ENCODE results near the gene POLR3A.
"Not testable (repeated sequence)": the region's sequence is repeated elsewhere in the genome, so short reads cannot be mapped to it uniquely, and the experiment has no call there.

POLR3A gene

DNA sequence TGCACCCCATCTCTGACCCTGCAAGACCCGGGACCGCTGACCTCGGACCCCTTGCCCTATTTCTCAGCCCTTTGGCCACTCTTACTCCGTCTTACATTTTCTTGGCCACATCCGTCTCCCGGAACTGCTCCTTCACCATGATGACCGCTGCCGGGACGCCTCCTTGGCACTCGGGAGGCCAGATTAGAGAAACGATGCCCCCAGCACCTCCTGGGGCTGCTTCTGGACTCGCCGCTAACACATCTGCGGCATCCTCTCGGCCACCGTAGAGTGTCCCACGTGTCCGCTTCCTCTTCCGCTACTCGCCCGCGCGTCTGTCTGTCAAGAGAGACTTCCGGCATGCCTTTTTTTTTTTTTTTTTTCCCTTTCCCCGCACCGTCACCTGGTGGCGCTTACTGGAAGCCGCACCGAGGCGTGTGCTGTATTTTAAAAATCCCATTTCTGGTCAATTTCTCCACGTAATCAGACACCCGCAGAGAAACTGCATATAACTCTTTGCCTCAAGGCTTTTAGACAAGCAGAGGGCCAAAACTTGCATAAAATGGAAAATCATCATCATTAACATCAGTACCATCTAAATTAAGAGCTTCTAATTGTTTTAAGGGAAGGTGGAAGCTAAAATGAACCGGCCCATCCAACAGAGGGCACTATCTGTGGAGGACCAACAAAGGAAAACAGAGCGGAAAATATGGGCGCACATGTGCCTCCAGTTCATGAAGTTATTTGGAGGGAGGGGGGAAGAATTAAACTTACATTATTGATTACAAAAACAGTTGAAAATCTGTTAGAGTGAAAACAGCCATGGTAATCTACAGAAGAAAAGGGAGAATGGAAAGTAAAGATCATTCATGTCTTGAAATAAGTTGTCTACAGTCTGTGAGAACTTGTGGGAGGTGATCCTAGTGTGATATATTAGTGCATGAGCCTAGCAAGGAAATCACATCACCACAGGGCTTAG, at the start of gene POLR3A:
Gene POLR3A (minus strand): TSS at position 247 of the 958 bp plus-strand sequence. CDS start 108 bp downstream, at position 139.
- Mint-ChIP-seq H3K36me3 (peaks cover 52% of the 10 kb centered on the region), H3K9me3 (no peaks in the 10 kb centered on the region), H3K4me3 (peak within 1 kb of the TSS; percentile 96), H3K4me1 (peaks cover 37% of the 10 kb centered on the region), H3K27ac (peak within 1 kb of the TSS; percentile 97)
- ATAC-seq = peak; percentile 81
- DNase-seq (ENCODE audit: low spot score in 2 of 2) = peak; percentile 81 to 94

DNA sequence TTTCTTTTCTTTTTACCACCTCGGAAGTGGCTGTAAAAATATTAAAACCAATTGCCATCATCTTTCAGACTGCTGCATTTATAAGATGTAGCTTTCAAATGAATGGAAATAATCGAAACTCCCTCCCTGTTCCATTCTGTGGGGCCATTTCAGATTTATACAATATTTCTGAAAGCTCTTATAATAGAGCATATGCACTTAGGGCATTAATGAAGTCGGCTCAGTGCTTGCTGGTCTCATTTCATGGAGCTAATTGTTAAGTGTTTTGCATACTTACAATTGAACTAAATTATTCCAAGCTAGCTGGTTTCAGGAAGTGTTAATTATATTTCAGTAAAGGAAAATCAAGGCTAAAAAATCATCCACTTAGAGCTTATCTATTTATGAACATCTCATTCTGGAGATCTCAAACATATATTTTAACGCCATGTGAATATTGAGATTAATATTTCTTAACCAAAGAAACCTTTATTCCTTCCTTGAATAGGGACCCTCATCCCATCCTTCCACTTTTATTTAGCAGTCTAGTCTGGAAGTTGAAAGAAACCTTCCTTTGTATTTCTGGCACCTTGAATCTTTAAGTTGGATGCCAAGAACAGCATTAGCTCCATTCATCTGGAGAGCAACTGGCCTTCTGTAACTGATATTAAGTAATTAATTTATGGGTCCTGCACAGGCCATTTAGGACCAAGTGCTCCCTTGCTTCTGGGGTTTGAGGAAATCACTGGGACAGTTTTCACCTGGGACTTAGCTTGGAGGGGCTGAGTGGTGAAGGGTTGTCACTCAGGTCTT, 49.4 kb upstream of the POLR3A start:
- no peaks in the 10 kb centered on the region for H3K4me1 Mint-ChIP-seq
- DNase-seq (ENCODE audit: low spot score in 2 of 2) (no peak), ATAC-seq (no peak)
- H3K27ac Mint-ChIP-seq = no peak overlapping the region
- no peaks in the 10 kb centered on the region for H3K36me3 Mint-ChIP-seq
- no peak overlapping the region for H3K4me3 Mint-ChIP-seq
- H3K9me3 Mint-ChIP-seq = peaks cover 2% of the 10 kb centered on the region

DNA sequence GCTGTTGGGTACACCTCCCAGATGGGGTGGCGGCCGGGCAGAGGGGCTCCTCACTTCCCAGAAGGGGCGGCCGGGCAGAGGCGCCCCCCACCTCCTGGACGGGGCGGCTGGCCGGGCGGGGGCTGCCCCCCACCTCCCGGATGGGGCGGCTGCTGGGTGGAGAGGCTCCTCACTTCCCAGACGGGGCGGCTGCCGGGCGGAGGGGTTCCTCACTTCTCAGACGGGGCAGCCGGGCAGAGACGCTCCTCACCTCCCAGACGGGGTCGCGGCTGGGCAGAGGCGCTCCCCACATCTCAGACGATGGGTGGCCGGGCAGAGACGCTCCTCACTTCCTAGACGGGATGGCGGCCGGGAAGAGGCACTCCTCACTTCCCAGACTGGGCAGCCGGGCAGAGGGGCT, 46.5 kb upstream of the POLR3A start:
- H3K27ac Mint-ChIP-seq; H3K4me3 Mint-ChIP-seq; ATAC-seq; H3K9me3 Mint-ChIP-seq; H3K4me1 Mint-ChIP-seq; H3K36me3 Mint-ChIP-seq; DNase-seq (ENCODE audit: low spot score in 2 of 2): not testable (repeated sequence)

DNA sequence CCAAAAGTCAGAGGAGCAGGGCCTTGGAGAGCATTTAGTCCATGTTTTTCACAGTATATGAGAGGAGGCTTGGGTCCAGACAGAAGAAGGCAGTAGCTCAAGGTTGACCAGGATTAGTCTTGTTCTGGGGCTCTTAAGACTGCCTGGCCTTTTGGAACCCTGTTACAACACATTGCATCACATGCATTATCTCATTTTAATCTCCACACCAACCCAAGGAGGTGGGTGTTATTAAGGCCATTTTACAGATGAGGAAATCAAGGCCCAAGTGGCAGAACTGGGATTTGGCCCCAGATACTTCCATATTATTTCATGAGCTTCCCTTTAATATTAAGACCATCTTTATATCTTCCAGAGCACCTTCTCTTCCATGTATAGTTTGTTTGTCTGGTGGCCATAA, 43.2 kb upstream of the POLR3A start:
- Mint-ChIP-seq H3K27ac (no peak overlapping the region), H3K4me3 (no peak overlapping the region), H3K4me1 (no peaks in the 10 kb centered on the region), H3K36me3 (no peaks in the 10 kb centered on the region), H3K9me3 (peaks cover 2% of the 10 kb centered on the region)
- no peak for DNase-seq (ENCODE audit: low spot score in 2 of 2)
- no peak for ATAC-seq

DNA sequence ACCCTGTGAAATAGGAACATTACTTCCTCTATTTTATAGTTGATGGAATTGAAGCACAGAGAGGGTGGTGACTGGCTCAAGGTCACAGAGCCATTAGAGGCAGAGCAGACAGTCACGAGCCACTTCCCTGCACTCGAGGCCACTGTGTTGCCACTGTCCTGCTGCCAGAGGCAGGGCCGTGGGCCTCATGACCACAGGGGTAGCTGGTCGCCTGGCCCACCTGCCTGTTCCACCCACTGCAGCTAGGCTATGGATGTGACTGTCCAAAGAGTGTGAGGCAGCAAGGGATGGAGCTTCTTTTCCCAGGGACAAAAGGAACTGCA, 42.5 kb upstream of the POLR3A start:
- no peak overlapping the region for H3K27ac Mint-ChIP-seq
- H3K4me1 Mint-ChIP-seq = no peaks in the 10 kb centered on the region
- ATAC-seq = no peak
- no peak for DNase-seq (ENCODE audit: low spot score in 2 of 2)
- no peak overlapping the region for H3K4me3 Mint-ChIP-seq
- H3K9me3 Mint-ChIP-seq = peaks cover 2% of the 10 kb centered on the region
- no peaks in the 10 kb centered on the region for H3K36me3 Mint-ChIP-seq

DNA sequence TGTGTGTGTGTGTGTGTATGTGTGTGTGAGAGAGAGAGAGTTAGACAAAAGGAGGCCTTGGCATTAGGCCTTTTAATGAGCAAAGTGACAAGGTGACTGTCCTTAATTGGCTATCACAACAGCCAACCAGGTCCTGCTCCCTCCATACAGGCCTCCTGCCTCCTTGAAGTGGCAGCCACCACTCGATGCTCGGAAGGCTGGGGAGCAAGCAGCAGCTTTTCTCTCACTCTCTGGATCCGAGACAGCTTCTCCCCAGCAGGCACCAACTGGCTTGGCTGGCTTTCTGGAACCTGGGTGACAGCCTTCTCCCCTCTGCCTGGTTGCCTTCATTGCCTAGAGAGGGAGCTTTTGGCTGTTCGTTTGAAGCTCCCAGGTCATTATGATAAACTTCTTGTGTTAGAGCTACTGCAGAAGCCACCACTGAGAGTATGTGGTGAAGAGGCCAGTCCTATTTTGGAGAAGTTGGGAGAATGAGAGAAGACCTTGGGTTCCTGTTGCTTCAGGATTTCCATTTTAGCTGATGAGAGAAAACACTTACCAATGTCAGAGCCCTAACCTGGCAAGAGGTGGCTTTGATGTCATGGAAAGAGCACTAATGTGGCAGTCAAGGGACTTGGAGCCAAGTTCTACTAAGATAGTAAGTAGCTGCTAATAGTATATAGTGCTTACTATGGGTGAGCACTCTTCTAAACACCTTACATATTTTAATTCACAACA, 42.0 kb upstream of the POLR3A start:
- DNase-seq (ENCODE audit: low spot score in 2 of 2) (no peak), ATAC-seq (no peak)
- no peaks in the 10 kb centered on the region for H3K4me1 Mint-ChIP-seq
- no peaks in the 10 kb centered on the region for H3K36me3 Mint-ChIP-seq
- H3K4me3 Mint-ChIP-seq = no peak overlapping the region
- H3K27ac Mint-ChIP-seq = no peak overlapping the region
- H3K9me3 Mint-ChIP-seq = peaks cover 2% of the 10 kb centered on the region

DNA sequence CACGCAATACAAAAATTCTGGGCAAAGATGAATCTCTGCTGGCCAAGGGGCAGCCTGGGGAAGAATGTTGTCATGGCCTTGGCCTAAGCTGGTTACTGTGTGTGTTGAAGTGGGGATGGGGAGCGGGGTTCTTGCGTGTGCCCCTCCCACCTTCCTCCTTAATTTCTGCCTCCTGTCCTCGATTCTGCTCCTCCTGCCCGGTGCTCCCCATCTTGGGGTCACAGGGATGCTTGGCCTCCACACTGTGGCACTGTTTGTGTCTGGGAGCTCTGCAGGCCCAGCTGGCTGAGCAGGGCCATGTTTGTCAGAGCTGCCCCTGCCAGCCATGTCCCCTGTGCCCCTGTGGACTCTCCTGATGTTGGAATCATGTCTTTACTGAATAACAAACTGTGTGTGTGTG, 41.4 kb upstream of the POLR3A start:
- Mint-ChIP-seq H3K4me1 (peaks cover under 1% of the 10 kb centered on the region), H3K4me3 (no peak overlapping the region)
- ATAC-seq = no peak

DNA sequence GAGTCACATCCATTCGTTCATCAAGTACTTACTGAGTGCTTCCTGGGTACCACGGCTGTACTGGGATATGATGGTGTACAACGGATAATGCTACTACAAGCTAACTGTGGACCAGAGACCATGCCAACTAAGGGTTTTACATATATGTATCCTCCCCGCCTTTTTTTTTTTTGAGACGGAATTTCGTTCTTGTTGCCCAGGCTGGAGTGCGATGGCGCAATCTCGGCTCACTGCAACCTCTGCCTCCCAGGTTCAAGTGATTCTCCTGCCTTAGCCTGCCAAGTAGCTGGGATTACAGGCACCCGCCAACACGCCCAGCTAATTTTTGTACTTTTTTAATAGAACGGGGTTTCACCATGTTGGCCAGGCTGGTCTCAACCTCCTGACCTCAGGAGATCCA, 40.7 kb upstream of the POLR3A start:
- not testable (repeated sequence) for H3K4me3 Mint-ChIP-seq; H3K36me3 Mint-ChIP-seq; ATAC-seq; H3K4me1 Mint-ChIP-seq; DNase-seq (ENCODE audit: low spot score in 2 of 2); H3K27ac Mint-ChIP-seq; H3K9me3 Mint-ChIP-seq

More for the DNA sequence above, 41.4 kb upstream of the POLR3A start:
- DNase-seq (ENCODE audit: low spot score in 2 of 2) = no peak
- Mint-ChIP-seq H3K27ac (no peak overlapping the region), H3K36me3 (no peaks in the 10 kb centered on the region), H3K9me3 (peaks cover 2% of the 10 kb centered on the region)

DNA sequence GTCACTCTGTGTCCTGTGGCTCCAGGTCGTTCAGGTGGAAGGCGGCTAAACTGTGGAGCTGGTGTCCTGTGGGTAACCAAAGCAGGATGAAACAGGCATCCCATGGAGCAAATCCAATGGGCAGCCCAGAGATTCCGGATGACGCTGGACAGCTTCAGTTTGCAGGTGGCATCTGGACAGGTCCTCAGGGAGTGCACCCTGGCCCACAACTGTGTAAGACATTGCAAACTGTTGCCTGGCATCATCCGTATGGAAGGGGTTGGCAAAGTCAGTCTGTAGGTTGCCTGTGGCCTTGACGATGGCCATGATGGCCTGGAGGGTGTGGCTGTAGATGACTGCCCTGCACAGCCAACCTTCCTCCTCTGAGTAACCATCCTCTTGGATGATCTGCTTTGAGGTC, 39.8 kb upstream of the POLR3A start:
- Mint-ChIP-seq H3K4me1 (peaks cover 4% of the 10 kb centered on the region), H3K9me3 (peaks cover under 1% of the 10 kb centered on the region), H3K36me3 (no peaks in the 10 kb centered on the region), H3K4me3 (no peak overlapping the region), H3K27ac (no peak overlapping the region)
- DNase-seq (ENCODE audit: low spot score in 2 of 2) (no peak), ATAC-seq (no peak)

DNA sequence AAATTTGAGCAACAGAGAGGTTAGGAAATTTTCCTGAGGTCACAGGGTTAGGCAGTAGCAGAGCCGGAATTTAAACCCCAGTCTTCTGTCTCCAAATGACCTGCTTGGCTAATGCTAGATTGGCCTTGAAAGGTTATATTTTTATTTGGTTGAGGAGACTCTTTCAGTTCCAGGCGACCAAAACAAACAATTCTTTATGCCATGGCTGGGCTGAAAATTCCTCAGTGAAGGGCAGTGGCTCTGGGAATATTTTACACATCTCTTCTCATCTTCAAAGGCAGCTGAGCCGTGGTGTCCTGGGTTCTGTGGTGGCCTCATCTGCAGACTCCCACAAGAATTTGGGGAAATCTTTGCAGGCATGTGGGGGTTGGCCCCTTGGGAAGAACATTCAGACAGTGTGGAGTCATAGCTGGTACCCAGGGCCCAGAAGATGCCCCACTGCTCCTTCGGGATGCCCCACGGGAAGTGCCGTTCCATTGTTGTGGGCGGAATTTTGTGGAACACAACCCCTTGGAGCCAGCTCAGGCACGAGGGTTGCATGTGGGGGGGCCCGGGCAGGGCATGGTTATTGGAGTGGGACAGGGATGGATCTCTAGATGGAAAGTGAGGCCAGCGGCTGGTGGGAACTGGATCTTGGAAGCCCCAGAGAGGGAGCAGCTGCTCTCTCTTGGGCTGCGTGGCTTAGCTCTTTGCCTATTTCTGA, 37.6 kb upstream of the POLR3A start:
- DNase-seq (ENCODE audit: low spot score in 2 of 2) (no peak), ATAC-seq (no peak)
- Mint-ChIP-seq H3K4me1 (peaks cover 15% of the 10 kb centered on the region), H3K9me3 (no peaks in the 10 kb centered on the region), H3K36me3 (no peaks in the 10 kb centered on the region), H3K27ac (peak overlapping the region; percentile 15), H3K4me3 (no peak overlapping the region)

DNA sequence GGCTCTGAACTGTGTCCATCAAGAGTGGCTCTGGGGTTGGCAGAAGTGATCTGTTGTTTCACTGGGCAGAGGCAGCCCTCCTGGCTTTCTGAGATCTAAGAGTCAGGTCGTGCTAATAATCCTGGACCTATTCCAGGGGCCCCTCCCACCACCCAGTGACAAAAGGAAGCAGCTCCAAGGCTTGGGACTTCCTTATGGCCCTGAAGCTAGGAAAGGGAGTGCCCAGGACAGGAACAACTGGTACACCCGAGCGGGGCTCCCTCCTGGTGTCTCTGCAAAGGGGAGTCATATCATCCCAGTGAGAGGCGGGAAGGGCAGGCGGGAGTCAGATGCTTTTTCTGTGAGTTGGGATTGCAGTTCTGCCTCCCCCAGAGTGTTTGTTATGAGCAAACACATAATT, 36.7 kb upstream of the POLR3A start:
- Mint-ChIP-seq H3K27ac (no peak overlapping the region), H3K4me1 (peaks cover 15% of the 10 kb centered on the region), H3K9me3 (no peaks in the 10 kb centered on the region)

DNA sequence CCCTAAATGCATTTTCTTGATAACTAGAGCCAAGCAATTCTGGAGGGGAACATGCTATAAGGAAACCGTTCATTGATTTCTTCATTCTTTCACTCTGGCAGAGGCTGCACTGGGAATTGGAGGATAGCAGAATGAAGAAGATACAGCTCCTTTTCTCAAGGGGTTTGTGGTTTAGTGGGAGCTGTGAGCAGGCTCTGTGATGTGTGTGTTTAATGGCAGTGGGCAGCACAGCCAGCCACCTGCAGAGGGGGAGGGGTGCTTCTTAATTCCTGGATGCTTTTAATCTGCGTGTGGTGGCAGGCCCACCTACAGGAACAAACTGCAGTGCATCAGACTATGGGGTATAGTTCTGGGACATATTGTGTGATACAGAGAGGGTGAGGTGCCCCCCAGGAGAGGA, 36.3 kb upstream of the POLR3A start:
- DNase-seq (ENCODE audit: low spot score in 2 of 2) (no peak), ATAC-seq (no peak)
- H3K36me3 Mint-ChIP-seq = no peaks in the 10 kb centered on the region
- H3K27ac Mint-ChIP-seq = no peak overlapping the region
- H3K4me1 Mint-ChIP-seq = peaks cover 15% of the 10 kb centered on the region
- H3K4me3 Mint-ChIP-seq = no peak overlapping the region
- H3K9me3 Mint-ChIP-seq = no peaks in the 10 kb centered on the region

More for the DNA sequence above, 36.7 kb upstream of the POLR3A start:
- H3K4me3 Mint-ChIP-seq = no peak overlapping the region
- no peaks in the 10 kb centered on the region for H3K36me3 Mint-ChIP-seq
- ATAC-seq (no peak), DNase-seq (ENCODE audit: low spot score in 2 of 2) (no peak)

DNA sequence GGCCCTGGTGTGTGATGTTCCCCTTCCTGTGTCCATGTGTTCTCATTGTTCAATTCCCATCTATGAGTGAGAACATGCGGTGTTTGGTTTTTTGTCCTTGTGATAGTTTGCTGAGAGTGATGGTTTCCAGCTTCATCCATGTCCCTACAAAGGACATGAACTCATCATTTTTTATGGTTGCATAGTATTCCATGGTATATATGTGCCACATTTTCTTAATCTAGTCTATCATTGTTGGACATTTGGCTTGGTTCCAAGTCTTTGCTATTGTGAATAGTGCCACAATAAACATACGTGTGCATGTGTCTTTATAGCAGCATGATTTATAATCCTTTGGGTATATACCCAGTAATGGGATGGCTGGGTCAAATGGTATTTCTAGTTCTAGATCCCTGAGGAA, 35.6 kb upstream of the POLR3A start:
- H3K4me3 Mint-ChIP-seq, ATAC-seq: not testable (repeated sequence)
- H3K4me1 Mint-ChIP-seq = peaks cover 15% of the 10 kb centered on the region

DNA sequence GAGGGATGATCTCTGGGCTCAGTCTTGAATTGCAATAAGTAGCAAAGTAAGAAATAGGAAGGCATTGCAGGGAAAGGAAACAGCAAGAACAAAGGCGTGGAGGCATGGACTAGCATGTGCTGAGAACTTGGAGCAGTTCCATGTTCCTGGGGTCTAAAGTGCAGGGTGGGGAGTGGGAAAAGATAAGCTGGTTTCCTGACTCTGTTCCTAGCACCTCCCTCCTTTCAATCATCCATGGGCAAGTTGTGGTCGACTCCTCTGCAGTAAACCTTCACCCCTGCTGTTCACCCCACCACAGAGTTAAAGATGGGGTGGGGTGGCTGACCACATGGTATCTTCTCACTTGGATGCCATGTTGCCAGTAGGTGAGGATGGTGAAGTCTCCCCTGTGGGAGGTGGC, 33.9 kb upstream of the POLR3A start:
- Mint-ChIP-seq H3K4me1 (peaks cover 15% of the 10 kb centered on the region), H3K4me3 (no peak overlapping the region), H3K27ac (no peak overlapping the region), H3K9me3 (no peaks in the 10 kb centered on the region), H3K36me3 (no peaks in the 10 kb centered on the region)
- ATAC-seq (no peak), DNase-seq (ENCODE audit: low spot score in 2 of 2) (no peak)

More for the DNA sequence above, 35.6 kb upstream of the POLR3A start:
- H3K27ac Mint-ChIP-seq; H3K9me3 Mint-ChIP-seq; DNase-seq (ENCODE audit: low spot score in 2 of 2); H3K36me3 Mint-ChIP-seq: not testable (repeated sequence)

DNA sequence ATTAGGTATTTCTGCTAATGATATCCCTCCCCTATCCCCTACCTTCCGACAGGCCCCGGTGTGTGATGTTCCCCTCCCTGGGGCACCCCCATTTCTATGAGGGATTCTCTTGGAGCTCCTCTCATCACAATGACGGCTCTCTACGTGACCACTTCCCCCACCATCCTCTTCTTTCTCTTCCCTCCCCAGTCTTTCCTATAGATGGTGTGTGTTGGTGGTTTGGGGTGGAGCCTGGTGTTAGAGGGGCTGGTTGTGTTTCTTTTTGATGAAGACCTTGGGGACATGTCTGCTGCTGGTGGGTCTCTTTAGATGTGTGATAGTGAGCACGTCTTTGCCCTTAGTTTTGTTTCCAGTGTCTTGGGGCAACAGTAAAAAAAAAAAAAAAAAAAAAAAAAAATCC, 33.0 kb upstream of the POLR3A start:
- Mint-ChIP-seq H3K9me3 (no peaks in the 10 kb centered on the region), H3K4me1 (peaks cover 15% of the 10 kb centered on the region), H3K4me3 (no peak overlapping the region), H3K27ac (no peak overlapping the region), H3K36me3 (no peaks in the 10 kb centered on the region)
- ATAC-seq = no peak
- no peak for DNase-seq (ENCODE audit: low spot score in 2 of 2)

Data from stimulated activated effector memory CD8-positive, alpha-beta T cell treated with anti-CD3 and anti-CD28 coated beads, Interleukin-12 subunit alpha, Interleukin-12 subunit beta, amount 100 ng/mL, for 72 hours (primary cell).